ENCODE data around the gene IPO13.

DNA sequence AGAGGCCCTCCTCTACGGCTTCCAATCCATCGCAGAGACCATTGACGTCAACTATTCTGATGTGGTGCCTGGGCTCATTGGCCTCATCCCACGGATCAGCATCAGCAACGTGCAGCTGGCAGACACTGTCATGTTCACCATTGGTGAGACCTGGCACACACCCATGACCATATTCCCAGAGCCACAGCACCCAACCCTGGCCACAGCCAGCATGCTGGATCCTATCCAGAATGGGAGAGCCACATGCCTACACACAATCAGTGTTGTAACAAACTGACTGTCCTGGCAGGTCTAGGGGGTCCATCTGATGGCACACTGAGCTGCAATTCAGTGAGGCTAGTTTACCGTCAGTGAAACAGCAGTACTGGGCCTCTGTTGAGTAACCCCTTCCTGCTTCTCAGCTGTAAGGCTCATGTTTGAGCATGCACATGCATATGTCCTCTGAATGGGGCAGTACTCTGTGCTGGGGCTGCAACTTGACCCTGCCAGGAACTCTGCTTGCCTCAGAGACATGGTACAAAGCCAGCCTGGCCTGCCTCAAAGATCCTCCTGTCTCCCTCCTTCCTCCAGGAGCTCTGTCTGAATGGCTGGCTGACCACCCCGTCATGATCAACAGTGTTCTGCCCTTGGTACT is 10.8 kb downstream of the IPO13 start:
- TF ChIP-seq, protein P1, sequence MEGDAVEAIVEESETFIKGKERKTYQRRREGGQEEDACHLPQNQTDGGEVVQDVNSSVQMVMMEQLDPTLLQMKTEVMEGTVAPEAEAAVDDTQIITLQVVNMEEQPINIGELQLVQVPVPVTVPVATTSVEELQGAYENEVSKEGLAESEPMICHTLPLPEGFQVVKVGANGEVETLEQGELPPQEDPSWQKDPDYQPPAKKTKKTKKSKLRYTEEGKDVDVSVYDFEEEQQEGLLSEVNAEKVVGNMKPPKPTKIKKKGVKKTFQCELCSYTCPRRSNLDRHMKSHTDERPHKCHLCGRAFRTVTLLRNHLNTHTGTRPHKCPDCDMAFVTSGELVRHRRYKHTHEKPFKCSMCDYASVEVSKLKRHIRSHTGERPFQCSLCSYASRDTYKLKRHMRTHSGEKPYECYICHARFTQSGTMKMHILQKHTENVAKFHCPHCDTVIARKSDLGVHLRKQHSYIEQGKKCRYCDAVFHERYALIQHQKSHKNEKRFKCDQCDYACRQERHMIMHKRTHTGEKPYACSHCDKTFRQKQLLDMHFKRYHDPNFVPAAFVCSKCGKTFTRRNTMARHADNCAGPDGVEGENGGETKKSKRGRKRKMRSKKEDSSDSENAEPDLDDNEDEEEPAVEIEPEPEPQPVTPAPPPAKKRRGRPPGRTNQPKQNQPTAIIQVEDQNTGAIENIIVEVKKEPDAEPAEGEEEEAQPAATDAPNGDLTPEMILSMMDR (conservative IDR thresholded peaks at IDR 0.05 in 1 of 2, IDR thresholded peaks at IDR 0.05 in 1 of 2; ENCODE audit: low read depth in 1 of 2, low read length in 2 of 2) = no peak
- no peak for TF ChIP-seq EZH2 (IDR thresholded peaks at IDR 0.05; ENCODE audit: low read length, missing control alignments)
